ENCODE results near the gene MORC2.

Gene MORC2

GRCh38 chr22:30953206-30953605 lies 15.4 kb downstream of the MORC2 start:
- DNase-seq, result no peak
- intact Hi-C loops (cut with DNase I), result no loop called here

GRCh38 chr22:30949934-30950660 lies 18.5 kb downstream of the MORC2 start:
- intact Hi-C loops (cut with DNase I), result loop anchor here (5.0 to 10.0 kb wide), 2 partner anchors 197 to 285 kb away; no protein-coding TSS in a partner anchor
- DNase-seq, result no peak

- no peak for DNase-seq
- intact Hi-C loops (cut with DNase I), result loop anchor here (5.0 to 10.0 kb wide), 2 partner anchors 198 to 286 kb away; no protein-coding TSS in a partner anchor
These were observed 19.6 kb downstream of the MORC2 start for GRCh38 chr22:30948930-30949342.

GRCh38 chr22:30947816-30948454 lies 20.6 kb downstream of the MORC2 start:
- intact Hi-C loops (cut with DNase I), result loop anchor here (2.0 to 10.0 kb wide), 3 partner anchors 137 to 287 kb away; no protein-coding TSS in a partner anchor
- no peak for DNase-seq

DNA sequence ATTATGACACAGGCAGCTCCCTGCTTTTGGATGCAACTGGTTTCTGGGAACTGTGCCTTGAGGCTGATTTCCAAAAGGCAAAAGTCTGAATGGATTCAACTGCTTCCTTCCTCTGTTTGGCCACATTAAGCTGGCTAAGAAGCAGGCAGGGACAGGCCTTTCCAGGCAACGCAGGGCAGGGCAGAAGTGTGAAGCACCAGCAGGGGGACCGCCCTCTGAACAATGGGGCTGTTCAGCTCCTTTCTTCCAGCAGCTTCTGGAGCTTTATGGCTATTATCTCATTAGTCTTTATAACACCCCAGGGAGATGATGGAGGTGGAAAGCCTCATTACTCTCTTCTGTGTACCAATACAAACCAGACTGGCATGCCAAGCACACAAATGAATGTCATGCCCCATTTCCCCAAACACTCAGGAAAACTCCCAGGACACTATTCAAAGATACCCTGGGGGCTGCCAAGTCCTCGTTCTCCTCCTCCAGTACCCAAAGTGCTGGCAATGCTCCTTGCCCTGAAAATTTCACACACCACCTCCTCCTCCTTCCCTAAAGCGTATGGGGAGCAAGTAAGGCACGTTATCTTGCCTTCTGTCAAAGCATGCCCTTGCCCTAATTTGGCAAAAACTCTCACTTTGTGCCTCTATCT lies 21.3 kb downstream of the MORC2 start:
- peak; percentile 22 to 92 (median 60) for DNase-seq

DNA sequence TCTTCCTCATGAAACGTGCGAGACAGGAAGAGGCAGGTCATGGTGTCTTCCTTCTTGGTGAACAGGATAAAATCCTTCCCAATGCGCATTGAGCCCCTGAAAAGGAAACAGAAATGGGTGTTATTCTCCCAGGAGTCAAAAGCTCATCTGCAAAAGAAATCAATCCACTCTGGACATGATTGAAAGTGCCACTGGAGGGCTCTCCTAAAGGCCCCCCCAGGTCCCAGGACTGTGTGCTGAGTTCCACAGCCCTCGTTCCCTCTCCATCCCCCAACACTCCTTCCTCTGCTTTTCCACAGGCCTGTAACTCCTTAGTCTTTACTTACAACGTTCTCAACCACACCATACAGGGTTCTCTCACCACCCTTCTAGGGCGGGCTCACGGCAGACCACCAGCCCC lies 22.2 kb downstream of the MORC2 start:
- intact Hi-C loops (cut with DNase I), result loop anchor here (2.0 to 10.0 kb wide), 3 partner anchors 138 to 288 kb away; no protein-coding TSS in a partner anchor
- no peak for DNase-seq

More for the DNA sequence above, 21.3 kb downstream of the MORC2 start:
- intact Hi-C loops (cut with DNase I), result loop anchor here (2.0 to 10.0 kb wide), 3 partner anchors 138 to 288 kb away; no protein-coding TSS in a partner anchor

DNA sequence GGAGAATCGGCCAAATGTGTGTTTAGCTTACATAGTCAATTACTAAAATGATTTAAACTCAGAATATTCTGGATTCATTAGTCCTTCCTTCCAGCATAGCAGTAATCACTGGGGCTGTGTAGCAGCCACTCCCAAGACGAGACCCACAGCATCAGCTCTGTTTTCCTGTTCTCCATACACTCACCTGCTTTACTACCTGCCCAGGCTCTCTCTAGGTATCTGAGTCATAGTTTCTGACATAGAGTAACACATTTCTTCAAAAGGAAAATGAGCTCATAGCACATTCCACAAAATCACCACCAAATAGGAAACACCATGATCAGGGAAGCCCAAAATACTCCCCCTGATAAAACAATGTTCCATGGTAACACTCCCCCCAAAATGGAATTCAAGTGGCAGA lies 22.9 kb downstream of the MORC2 start:
- intact Hi-C loops (cut with DNase I), result loop anchor here (2.0 to 10.0 kb wide), 3 partner anchors 139 to 289 kb away; no protein-coding TSS in a partner anchor
- no peak for DNase-seq

- no peak for DNase-seq
- intact Hi-C loops (cut with DNase I), result loop anchor here (5.0 to 10.0 kb wide), 2 partner anchors 202 to 290 kb away; no protein-coding TSS in a partner anchor
These were observed 23.6 kb downstream of the MORC2 start for GRCh38 chr22:30944986-30945385.

DNA sequence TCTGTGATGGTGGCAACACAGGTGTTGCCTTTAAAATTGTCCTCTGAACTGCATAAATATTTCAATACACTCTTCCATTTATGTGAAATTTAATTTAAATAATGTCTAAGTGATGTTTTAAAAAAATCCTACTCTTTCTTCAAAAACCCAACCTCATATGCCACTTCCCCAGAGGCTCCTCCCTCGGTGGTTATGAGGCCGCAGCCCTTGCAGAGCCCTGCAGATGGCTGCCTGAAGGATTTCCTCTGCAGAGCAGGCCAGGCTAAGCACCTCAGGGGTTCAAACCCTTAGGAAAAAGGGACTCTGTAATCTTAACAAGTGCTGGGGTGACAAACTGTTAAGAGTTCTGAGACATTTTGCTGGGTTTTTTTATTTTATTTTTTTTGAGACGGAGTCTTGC lies 25.2 kb downstream of the MORC2 start:
- intact Hi-C loops (cut with DNase I), result loop anchor here (10.0 kb wide), 1 partner anchor 291 kb away; no protein-coding TSS in a partner anchor
- no peak for DNase-seq

DNA sequence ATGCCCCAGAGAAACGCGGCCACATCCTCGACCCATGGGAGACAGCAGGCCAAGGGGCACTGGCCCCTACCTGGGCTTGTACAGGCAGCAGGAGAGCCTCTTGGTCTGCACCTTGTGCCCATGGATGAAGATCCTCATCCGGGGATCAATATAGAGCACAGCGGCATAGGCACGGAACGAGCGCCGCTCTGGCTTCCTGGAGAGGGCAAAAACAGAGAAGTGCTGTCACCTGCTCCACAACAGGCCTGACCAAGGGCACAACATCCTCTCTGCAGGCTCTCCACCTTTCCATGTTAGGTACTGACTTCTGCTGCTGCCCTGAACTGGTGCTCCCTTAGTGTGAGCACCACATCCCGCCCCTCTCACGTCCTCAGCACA lies 27.2 kb downstream of the MORC2 start:
- intact Hi-C loops (cut with DNase I), result loop anchor here (10.0 kb wide), 1 partner anchor 293 kb away; no protein-coding TSS in a partner anchor
- no peak for DNase-seq

DNA sequence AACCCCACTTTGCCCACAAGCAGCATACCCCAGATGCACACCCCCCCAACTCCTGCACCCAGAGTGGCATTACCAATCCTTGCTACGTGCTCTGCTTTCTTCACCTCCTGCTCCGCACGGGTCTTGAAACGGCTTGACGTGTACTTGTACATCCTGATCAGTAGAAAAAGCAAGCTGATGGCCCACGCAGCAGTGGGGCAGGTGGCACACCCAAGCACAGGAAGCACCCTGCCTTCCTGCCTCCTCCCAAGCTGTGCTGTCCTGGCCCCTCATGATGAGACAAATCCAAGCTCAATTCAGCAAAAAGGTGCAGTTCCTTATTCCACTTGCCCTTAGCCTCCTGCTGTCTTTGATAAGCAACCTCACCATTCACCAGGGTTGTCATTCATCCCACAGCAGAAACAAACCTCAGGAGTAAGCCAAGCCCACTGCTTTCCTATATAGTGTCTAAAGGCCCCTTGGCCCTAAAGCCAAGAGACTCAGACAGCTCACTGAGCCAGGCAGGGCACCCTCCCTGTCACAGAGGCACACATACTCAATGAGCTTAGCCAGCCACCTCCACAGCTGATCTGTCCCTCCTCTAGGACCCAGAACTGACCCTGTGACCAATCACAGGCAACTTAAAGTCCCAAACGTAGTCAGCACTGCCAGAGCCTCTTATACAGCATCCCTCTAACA lies 27.8 kb downstream of the MORC2 start:
- no peak for DNase-seq
- intact Hi-C loops (cut with DNase I), result loop anchor here (10.0 kb wide), 1 partner anchor 294 kb away; no protein-coding TSS in a partner anchor

- no peak for DNase-seq
- intact Hi-C loops (cut with DNase I), result no loop called here
These were observed 34.5 kb downstream of the MORC2 start for GRCh38 chr22:30934053-30934452.

- no peak for DNase-seq
- intact Hi-C loops (cut with DNase I), result no loop called here
These were observed 35.1 kb downstream of the MORC2 start for GRCh38 chr22:30933457-30933856.

DNA sequence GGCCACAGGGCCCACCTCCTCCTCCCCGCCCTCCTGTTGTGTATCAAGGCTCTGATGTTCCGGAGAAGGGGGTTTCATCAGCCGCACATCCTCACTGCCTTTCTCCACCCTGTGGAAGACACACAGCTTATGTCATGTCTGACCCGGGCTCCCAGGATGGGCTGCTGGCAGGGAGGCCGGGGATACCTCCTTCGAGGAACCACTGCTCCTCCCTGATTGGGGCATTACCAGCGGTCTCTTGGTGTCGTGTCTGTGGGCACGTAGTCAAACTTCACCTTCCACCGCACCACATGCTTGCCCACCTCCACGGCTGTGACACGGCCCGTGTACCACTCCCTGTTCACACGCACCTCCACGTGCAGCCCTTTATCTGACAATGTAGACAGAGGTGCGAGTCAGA lies 35.9 kb downstream of the MORC2 start:
- intact Hi-C loops (cut with DNase I), result no loop called here
- no peak for DNase-seq

- intact Hi-C loops (cut with DNase I), result no loop called here
- DNase-seq, result no peak
These were observed 36.9 kb downstream of the MORC2 start for GRCh38 chr22:30931541-30932300.

DNA sequence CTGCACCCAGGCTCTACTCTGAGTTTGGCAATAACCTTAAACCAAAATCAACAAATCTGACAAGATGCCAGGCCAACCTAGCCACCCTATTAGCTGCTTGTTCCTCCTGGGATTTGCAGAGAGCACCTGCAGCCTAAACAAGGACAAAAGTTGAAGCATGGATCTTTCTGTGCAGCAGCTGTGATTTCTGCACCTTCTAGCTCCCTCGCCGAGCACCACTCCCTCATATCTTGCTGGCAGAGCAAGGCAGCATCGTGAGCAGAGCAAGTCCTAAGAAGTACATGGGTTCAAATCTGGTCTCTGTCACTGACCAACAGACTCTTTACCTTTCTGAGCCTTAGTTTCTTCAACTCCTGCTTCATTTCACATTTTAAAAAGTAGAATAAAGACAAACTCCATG lies 38.3 kb downstream of the MORC2 start:
- no peak for DNase-seq
- intact Hi-C loops (cut with DNase I), result no loop called here

- intact Hi-C loops (cut with DNase I), result no loop called here
- no peak for DNase-seq
These were observed 40.2 kb downstream of the MORC2 start for GRCh38 chr22:30928401-30928800.

GRCh38 chr22:30927806-30928205 lies 40.8 kb downstream of the MORC2 start:
- peak in 1 of 10 donors; percentile 53 for DNase-seq
- intact Hi-C loops (cut with DNase I), result no loop called here

DNA sequence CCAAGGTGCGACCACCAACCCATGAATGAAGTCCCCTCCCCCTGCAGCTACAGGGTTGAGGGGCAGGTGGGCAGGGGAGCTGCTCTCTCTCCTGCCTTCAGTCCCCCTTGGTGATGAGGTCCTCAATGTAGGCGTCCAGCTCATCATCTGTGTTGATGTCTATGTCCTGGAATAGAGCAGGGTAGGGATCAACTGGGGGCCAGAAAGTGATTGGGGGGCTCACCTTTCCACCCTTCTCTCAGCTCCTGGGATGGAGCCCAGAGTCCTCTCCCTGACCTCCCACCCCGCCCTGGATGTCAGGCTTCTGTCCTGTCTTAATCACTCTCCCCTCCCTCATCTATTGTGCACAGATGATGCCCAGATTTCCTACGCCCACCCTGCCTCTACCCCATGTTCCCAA lies 41.9 kb downstream of the MORC2 start:
- intact Hi-C loops (cut with DNase I), result no loop called here
- DNase-seq, result peak in 1 of 10 donors; percentile 39

DNA sequence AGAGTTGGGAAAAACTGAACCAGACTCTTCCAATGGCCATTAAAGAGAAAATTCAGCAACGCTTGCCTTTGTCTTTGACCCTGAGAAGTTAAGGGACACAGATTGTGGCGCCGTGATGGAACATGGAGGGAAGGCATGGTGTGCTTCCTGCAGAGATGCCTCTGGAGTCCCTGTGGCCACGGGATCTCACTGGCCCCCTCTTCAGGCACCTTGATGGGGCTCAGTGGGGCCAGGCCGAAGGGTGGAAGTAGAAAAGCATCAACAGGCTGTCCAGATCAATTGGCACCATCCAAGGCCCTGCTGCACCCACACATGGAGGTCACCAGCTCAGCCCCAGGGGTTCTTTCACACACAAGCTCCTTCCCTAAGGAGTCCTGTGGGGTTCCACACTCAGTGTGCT lies 42.9 kb downstream of the MORC2 start:
- DNase-seq, result no peak
- intact Hi-C loops (cut with DNase I), result no loop called here
